PC-9 (cell line): Measurements from ENCODE around the gene FYN.

ENCODE experiments used
- EZH2 ChIP-seq: fragments of 200-600 bp; sonication (generic); IDR thresholded peaks from 2 replicates; pipeline ENCODE4 v1.8.0; 2017; ENCODE audit warnings: antibody characterized with exemption, low read depth
- TF ChIP-seq, protein P1 (sequence below): fragments of 200-600 bp; sonication (generic); conservative IDR thresholded peaks from 2 replicates; pipeline ENCODE4 v1.6.1; 2017; ENCODE audit warnings: mixed run types, antibody characterized with exemption, mild to moderate bottlenecking, moderate library complexity

DNA sequence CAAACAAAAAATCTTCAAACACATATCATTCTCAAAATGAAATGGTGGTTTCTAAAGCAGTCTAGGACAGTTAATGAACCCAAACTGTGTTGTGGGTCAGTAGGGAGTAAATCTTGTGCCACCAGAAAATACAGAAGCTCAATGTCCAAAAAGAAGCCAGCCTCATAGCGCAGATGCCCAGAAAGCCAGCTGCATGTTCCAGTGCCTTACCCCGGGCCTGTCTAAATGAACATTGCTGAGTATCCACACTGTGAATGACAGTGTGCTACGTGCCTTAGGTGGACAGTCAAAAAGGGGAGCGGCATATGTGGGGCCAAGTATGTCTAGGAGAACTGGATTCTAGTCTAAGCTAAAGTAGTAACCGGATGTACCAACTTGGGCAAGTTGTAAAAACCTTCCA is 10.9 kb downstream of the FYN start:
- TF ChIP-seq EZH2: no peak
- TF ChIP-seq, protein P1, sequence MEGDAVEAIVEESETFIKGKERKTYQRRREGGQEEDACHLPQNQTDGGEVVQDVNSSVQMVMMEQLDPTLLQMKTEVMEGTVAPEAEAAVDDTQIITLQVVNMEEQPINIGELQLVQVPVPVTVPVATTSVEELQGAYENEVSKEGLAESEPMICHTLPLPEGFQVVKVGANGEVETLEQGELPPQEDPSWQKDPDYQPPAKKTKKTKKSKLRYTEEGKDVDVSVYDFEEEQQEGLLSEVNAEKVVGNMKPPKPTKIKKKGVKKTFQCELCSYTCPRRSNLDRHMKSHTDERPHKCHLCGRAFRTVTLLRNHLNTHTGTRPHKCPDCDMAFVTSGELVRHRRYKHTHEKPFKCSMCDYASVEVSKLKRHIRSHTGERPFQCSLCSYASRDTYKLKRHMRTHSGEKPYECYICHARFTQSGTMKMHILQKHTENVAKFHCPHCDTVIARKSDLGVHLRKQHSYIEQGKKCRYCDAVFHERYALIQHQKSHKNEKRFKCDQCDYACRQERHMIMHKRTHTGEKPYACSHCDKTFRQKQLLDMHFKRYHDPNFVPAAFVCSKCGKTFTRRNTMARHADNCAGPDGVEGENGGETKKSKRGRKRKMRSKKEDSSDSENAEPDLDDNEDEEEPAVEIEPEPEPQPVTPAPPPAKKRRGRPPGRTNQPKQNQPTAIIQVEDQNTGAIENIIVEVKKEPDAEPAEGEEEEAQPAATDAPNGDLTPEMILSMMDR: no peak
